Spleen (tissue), 7 donors: ENCODE data around the gene GMPS.

Source experiments
- CTCF ChIP-seq, 11 experiments: fragments of 200-600 bp in 7 of 11; fragments of 450-650 bp in 4 of 11; sonication (generic) in 4 of 11; IDR thresholded peaks in 8 of 11; conservative IDR thresholded peaks in 3 of 11; 1 replicate in 7 of 11; 2 replicates in 4 of 11; pipeline versions ENCODE4 v1.4.0 to v1.8.0; 2016 to 2021; ENCODE audit warnings: antibody characterized with exemption in 11 of 11, inconsistent platforms in 4 of 11, mild to moderate bottlenecking in 1 of 11
- POLR2AphosphoS5 ChIP-seq, 3 donors: sonication (generic); formaldehyde crosslinking; IDR thresholded peaks; one replicate each; pipeline ENCODE4 v1.5.1; 2017; ENCODE audit warnings: antibody characterized with exemption in 3 of 3
- donor health status: DM: no; HTN: no; CAD: no; lungs with moderate emphysema.
- donor health status: DM: no; HTN: no; CAD: no.
- donor health status: DM: no; HTN: no; CAD: no.

DNA sequence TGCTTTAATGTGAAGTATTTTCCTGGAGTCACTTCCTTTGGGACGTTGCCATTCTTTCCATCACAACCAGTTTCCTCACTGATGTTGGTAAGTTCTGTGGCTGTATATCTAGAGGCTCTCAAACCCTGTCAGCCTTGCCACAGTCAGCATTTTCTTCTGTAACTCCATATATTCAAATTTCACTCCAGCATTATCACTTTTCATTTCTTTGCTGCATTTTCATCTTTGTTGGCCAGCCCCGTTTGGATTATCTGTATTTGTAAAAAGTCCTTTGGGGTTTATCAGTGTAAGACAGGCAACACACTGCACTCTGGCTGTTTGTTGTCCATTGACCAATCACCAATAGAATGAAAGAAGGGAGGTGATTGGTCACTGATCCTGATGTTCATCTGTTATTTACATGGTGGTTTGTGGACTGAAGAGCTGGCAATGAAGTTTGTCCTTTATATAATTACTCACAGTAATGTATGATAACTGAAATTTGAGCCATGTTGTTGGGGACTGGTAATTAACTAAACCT, 20.3 kb downstream of the GMPS start:
- no peak for TF ChIP-seq CTCF (IDR thresholded peaks at IDR 0.05 in 8 of 11, conservative IDR thresholded peaks at IDR 0.05 in 3 of 11)
- TF ChIP-seq POLR2AphosphoS5 (IDR thresholded peaks at IDR 0.05), result no peak
